ENCODE data around the gene PTPRN2. TPM values are rescaled to one million over a fixed set of nuclear protein-coding genes. Genes with fewer than 3 reads are reported as not detected.

PTPRN2 gene
- polyA plus RNA-seq, 1 experiment = 0.02 TPM

- no peak for TF ChIP-seq CTCF (IDR thresholded peaks at IDR 0.05; ENCODE audit: low read depth, low read length)
- no peak for DNase-seq (ENCODE audit: low read depth, low spot score)
- peaks cover 2% of the 10 kb centered on the region for H3K27me3 ChIP-seq (ENCODE audit: control insufficient read depth, insufficient read depth, low read length)
- no peak overlapping the region for H3K27ac ChIP-seq (ENCODE audit: low read depth, low read length)
- ChIA-PET CTCF (no interaction called here), POLR2A (no interaction called here)
- H3K9me3 ChIP-seq (ENCODE audit: control insufficient read depth, insufficient read depth, low read length) = peaks cover 54% of the 10 kb centered on the region
- H3K4me3 ChIP-seq (ENCODE audit: low read depth, low read length) = no peak overlapping the region
Measured at GRCh38 chr7:157676456-157677255, 911.0 kb downstream of the PTPRN2 start.

- no peak for TF ChIP-seq CTCF (IDR thresholded peaks at IDR 0.05; ENCODE audit: low read depth, low read length)
- DNase-seq (ENCODE audit: low read depth, low spot score) = no peak
- H3K9me3 ChIP-seq (ENCODE audit: control insufficient read depth, insufficient read depth, low read length) = peaks cover 61% of the 10 kb centered on the region
- ChIA-PET POLR2A (no interaction called here), CTCF (no interaction called here)
- H3K27ac ChIP-seq (ENCODE audit: low read depth, low read length) = no peak overlapping the region
- no peaks in the 10 kb centered on the region for H3K27me3 ChIP-seq (ENCODE audit: control insufficient read depth, insufficient read depth, low read length)
- no peak overlapping the region for H3K4me3 ChIP-seq (ENCODE audit: low read depth, low read length)
Measured at GRCh38 chr7:157676001-157676400, 911.6 kb downstream of the PTPRN2 start.

- ChIA-PET CTCF (no interaction called here), POLR2A (no interaction called here)
- Histone ChIP-seq H3K27me3 (ENCODE audit: control insufficient read depth, insufficient read depth, low read length) (no peaks in the 10 kb centered on the region), H3K4me3 (ENCODE audit: low read depth, low read length) (no peak overlapping the region), H3K27ac (ENCODE audit: low read depth, low read length) (no peak overlapping the region), H3K9me3 (ENCODE audit: control insufficient read depth, insufficient read depth, low read length) (peaks cover 66% of the 10 kb centered on the region)
- TF ChIP-seq CTCF (IDR thresholded peaks at IDR 0.05; ENCODE audit: low read depth, low read length) = no peak
- no peak for DNase-seq (ENCODE audit: low read depth, low spot score)
Measured at GRCh38 chr7:157675427-157675927, 912.1 kb downstream of the PTPRN2 start.

GRCh38 chr7:157674715-157675426, 912.8 kb downstream of the PTPRN2 start:
- TF ChIP-seq CTCF (IDR thresholded peaks at IDR 0.05; ENCODE audit: low read depth, low read length) = no peak
- Histone ChIP-seq H3K4me3 (ENCODE audit: low read depth, low read length) (no peak overlapping the region), H3K9me3 (ENCODE audit: control insufficient read depth, insufficient read depth, low read length) (peaks cover 72% of the 10 kb centered on the region), H3K27me3 (ENCODE audit: control insufficient read depth, insufficient read depth, low read length) (no peaks in the 10 kb centered on the region), H3K27ac (ENCODE audit: low read depth, low read length) (no peak overlapping the region)
- POLR2A ChIA-PET = no interaction called here
- CTCF ChIA-PET = no interaction called here
- DNase-seq (ENCODE audit: low read depth, low spot score) = no peak
